Astrocyte of the hippocampus (primary cell): ENCODE results near the gene INPP1.
A peak's percentile ranks its signal among the peaks of the same experiment; 100 is the strongest.

Source experiments
- DNase-seq: peaks from one replicate; pipeline ENCODE4 v3.0.0; 2011; ENCODE audit warnings: low read depth, low spot score

INPP1 gene

DNA sequence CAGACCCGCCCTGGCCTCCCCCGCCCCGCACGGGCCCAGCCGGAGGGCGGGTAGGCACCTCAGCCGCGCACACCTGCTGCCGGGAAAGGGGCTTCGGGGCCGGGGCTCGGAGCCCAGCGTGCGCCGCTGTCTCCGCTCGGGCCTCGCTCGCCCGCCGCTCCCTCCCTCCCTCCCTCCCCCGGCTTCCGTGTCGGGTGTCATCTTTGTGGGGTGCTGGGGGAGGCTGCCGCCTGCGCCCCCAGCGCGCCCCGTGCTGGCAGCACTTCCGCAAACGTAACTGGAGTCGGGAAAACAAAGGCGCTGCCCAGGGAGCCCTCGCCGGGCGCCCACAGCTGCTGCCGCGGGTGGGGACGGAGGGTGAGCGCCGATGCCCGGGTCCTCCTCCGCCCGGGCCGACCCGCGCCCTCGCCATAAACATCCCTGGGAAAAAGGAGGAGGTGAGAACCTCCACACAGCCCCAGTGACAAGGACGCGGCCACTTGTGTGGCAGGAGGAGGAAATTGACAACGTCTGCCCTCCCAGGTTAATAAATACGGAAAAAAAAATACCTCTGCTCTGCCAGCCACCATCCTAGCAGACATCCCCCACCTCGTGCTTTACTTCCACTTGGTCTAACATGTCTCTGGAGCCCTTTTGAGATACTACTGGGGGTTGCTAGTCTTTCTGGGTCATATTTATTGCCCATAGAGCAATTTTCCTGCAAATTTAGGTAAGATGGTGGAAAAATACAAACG is 65.3 kb downstream of the INPP1 start:
- peak; percentile 61 for DNase-seq

DNA sequence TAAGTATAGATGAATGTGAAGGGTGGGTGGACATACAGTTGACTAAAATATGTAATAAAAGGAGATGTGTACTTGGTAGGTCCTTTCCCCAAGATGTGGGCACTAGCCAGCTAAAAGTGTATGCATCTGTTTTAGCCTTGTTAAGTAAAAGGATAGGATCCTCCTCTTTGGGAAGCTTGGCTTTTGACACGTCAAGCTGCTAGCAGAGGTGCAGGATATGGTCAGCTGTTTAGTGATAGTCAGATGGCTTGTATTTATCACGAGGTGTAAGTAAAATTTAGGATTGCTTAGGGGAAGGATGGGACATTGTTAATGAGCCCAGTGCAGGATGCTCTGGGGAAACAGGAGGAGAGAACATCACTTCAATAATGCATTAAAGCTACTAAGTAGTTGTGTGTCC is 66.2 kb downstream of the INPP1 start:
- DNase-seq, result no peak

DNA sequence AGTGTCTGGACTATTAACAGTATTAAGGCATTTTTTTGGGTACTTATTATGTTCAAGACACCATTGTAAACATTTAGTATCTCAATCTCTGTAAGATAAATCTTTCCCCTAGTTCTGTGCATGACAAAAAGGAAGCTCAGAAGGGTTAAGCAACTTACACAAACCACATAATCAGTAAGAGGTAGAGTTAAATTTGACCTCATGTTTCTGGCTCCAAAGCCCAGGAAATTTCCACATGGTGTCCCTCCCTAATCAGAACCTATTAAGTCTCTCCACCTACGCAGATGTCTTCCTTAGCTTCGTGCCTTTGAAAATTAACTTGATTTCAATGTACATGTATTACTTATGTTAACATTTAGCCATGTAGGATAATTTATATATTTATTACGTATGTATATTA is 66.8 kb downstream of the INPP1 start:
- DNase-seq, result no peak

DNA sequence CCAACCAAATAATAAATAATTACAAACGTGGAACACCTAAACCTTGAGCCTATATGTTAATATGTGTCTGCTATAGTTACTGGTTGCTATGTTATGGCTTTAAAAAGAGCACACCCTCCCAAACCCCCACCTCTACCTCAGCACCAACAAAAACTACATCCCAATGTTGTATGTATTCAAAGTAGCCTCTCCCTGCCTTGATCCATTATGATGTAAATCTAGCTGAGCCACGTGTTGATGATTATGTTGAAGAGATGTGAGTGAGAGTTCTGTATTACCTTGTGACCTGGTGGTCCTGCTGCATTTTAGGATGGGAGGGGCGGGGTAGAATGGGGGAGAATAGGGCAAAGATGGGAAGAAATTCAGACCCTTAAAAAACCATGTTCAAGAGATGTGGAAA is 69.6 kb downstream of the INPP1 start:
- no peak for DNase-seq

DNA sequence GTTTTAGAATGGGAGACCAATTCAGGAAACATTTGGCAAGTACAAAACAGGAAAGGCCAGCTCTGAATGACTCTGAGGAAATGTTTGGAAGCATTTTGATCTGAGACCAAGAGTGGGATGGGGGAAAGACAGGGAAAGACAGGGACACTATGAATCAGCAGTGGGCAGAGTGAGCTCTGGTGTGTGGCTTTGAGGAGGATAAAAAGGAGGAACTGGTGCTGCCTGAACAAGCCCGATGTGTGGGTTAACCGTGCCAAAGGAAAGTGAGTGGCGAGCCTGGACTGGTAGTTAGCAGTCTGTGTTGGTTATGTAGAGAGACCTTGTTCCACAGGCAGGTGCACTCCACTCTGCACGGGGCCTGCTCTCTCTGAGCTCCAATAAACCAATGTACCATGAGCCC is 70.0 kb downstream of the INPP1 start:
- DNase-seq, result no peak

DNA sequence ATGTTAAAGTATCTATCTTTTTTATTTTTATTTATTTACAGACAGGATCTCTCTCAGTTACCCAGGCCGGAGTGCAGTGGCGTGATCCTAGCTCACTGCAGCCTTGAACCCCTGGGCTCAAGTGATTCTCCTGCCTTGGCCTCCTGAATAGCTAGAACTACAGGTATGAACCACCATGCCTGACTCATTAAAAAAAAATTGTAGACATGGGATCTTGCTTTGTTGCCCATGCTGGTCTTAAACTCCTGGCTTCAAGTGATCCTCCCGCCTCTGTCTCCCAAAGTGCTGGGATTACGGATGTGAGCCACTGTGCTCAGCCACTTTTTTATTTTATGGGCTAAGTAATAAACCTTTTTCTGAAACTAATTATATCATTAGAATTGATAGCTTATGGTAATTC is 71.9 kb downstream of the INPP1 start:
- no peak for DNase-seq

DNA sequence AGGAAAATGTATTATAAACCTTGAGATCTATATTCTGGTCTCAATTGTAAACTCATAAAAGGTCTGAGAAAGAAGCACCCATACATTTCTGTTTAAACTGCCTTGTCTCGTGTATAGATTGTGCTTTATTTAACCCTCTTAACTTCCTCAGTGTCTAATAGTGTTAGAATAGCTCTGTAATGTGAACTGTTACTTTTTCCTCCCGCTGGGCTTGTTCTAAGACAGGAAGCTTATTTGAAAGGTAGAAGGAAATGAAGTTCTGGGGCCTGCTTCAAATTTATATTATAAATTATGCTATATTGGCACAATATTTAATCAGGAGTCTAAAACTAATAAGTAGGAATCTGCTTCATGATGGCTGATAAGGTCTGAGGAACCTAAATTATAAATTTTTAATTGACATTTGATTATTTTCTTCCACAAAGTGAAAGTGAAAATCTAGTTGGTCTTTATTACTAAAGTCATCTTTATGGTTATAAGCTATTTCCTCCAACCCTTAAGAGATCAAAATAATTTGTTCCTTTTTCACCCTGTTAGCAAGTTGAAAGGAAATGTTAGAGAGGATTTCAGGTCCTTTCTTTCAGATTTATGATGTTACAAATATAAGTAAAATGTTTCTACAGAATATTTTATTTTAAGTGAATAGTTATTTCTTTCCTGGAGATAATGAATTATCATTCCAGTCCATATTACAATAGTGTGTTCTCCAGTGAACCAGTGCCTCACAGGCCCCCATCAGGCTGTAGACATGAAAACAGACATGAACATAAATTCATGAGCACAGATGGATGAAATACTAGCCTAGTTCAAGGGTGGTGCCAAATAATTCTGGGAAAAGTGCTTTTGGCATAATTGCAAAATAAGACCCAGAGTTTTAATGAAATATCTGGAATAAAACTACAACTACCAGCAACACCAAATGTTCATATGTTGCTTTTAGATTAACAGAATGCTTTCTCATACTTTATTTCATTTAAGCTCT is 72.7 kb downstream of the INPP1 start:
- DNase-seq, result no peak

DNA sequence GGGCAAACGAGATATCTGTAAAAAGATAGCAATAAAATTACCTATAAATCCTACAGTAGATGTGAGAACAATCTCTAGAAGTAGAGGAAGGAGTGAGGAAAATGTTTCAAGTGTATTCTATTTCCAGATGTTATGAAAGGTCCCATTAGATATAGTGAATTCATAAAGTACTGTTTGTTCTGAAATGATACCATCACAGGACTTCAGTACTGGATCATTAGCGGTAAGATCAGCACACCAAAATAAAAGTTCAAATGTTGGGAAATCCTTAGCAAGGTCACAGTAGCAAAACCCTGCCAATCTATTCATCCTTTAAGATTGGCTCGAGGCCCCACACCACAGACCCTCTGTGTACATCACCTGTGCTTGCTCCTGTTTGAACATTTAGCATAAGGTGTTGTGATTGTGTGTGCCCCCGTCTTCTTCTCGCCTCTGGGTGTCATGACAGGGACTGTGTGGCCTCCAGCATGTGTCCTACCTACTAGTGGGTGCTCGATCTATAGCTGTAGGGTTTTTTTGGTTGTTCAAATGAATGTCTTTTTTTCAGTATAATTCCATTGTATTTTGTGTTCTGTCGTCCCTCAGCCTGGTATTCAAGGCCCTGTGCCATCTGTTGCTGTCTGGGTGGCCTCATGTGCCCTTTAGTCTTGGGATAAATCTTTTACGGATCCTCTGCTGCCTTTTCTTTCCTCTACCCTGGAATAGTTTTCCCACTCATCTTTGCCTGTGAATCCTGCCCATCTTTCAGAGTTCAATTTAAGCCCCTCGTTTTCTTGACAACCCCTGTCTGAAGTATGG is 73.9 kb downstream of the INPP1 start:
- no peak for DNase-seq

DNA sequence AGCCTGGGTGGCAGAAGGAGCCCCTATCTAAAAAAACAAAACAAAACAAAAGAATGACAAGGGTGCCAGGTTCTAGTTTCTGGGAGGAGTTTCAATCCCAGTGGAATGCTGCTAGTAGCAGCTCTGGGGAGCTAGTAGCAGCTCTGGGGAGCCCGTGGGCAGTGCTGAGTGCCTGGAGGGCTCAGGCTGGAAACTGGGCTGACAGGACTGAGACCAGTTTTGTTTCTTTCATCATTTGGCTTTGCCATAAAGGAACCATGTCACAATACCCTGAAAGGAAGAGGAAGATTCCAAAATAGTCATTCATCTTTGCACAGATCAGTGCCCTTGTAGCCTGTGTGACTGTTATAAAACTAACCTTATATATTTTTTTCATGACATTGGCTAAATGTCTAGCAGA is 75.3 kb downstream of the INPP1 start:
- DNase-seq, result no peak

DNA sequence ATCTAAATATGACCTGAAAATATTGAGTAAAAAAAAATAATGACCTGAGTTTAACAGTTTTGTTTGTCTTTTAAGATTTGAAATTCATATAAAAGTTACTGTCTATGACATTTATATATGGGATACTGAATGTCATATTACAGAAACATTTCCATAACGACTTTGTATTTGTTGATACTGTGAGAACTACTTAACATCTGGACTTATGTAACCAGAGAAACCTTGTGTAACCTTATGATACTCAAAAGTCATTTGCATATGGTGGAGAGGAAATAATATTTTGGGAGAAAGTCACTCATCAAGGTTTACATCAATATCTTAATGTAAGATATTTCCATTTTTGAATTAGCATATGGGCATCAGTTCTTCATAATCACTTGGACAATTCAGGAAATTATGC is 77.4 kb downstream of the INPP1 start:
- no peak for DNase-seq
